GM23248 (cell line): Measurements from ENCODE around the gene SEMA5A. TPM values are rescaled to one million over a fixed set of nuclear protein-coding genes. Genes with fewer than 3 reads are reported as not detected.

Experiments
- DNase-seq: peaks from one replicate; pipeline ENCODE4 v3.0.0-alpha.2; 2015
- H2AFZ ChIP-seq: fragments of 200-600 bp; sonication (generic); 2 replicates; pipeline ENCODE4 v1.6.1; 2016; ENCODE audit warnings: antibody characterized with exemption
- H3F3A ChIP-seq: fragments of 200-600 bp; sonication (generic); 2 replicates; pipeline ENCODE4 v1.6.1; 2016; ENCODE audit warnings: mild to moderate bottlenecking, antibody characterized with exemption, mixed run types; ENCODE audit not compliant: insufficient read depth
- H3K27ac ChIP-seq: fragments of 200-600 bp; sonication (generic); 2 replicates; pipeline ENCODE4 v1.5.1; 2016; ENCODE audit warnings: mild to moderate bottlenecking
- H3K27me3 ChIP-seq: fragments of 200-600 bp; sonication (generic); replicated peaks from 2 replicates; pipeline ENCODE4 v1.6.1; 2016; ENCODE audit warnings: mild to moderate bottlenecking; ENCODE audit not compliant: insufficient read depth
- H3K36me3 ChIP-seq: fragments of 200-600 bp; sonication (generic); 2 replicates; pipeline ENCODE4 v1.6.1; 2016; ENCODE audit warnings: low read depth, mild to moderate bottlenecking
- H3K4me1 ChIP-seq: fragments of 200-600 bp; sonication (generic); 2 replicates; pipeline ENCODE4 v1.6.1; 2016; ENCODE audit warnings: mild to moderate bottlenecking; ENCODE audit not compliant: insufficient read depth
- H3K4me2 ChIP-seq: fragments of 200-600 bp; sonication (generic); one replicate; pipeline ENCODE4 v1.6.1; 2016; ENCODE audit warnings: mild to moderate bottlenecking; ENCODE audit not compliant: unreplicated experiment
- H3K4me3 ChIP-seq: fragments of 200-600 bp; sonication (generic); 2 replicates; pipeline ENCODE4 v1.5.1; 2016; ENCODE audit warnings: mild to moderate bottlenecking
- H3K79me2 ChIP-seq: fragments of 200-600 bp; sonication (generic); 2 replicates; pipeline ENCODE4 v1.6.1; 2016; ENCODE audit warnings: mild to moderate bottlenecking; ENCODE audit not compliant: insufficient read depth
- H3K9ac ChIP-seq: fragments of 200-600 bp; sonication (generic); 2 replicates; pipeline ENCODE4 v1.6.1; 2016; ENCODE audit warnings: mild to moderate bottlenecking
- H3K9me2 ChIP-seq: fragments of 200-600 bp; sonication (generic); 2 replicates; pipeline ENCODE4 v1.6.1; 2016; ENCODE audit warnings: mixed run types, mild to moderate bottlenecking, moderate library complexity; ENCODE audit not compliant: insufficient read depth
- H3K9me3 ChIP-seq: fragments of 200-600 bp; sonication (generic); one replicate; pipeline ENCODE4 v1.6.1; 2017; ENCODE audit warnings: low read depth
- H4K20me1 ChIP-seq: fragments of 200-600 bp; sonication (generic); 2 replicates; pipeline ENCODE4 v1.6.0; 2016; ENCODE audit not compliant: insufficient read depth
- EZH2 ChIP-seq: fragments of 200-600 bp; sonication (generic); IDR thresholded peaks from 2 replicates; pipeline ENCODE4 v1.6.1; 2018; ENCODE audit warnings: antibody characterized with exemption, mild to moderate bottlenecking; ENCODE audit not compliant: insufficient read depth, poor library complexity, severe bottlenecking
- EZH2phosphoT487 ChIP-seq: fragments of 200-600 bp; sonication (generic); IDR thresholded peaks from 2 replicates; pipeline ENCODE4 v1.6.1; 2018; ENCODE audit warnings: antibody characterized with exemption, moderate library complexity, mild to moderate bottlenecking, low read depth; ENCODE audit not compliant: insufficient read depth
- WGBS, 2 experiments: methylation state at CpG; one replicate each; pipeline ENCODE4 v1.1.6; 2015 to 2017; ENCODE audit warnings: low lambda C conversion rate in 2 of 2, low coverage in 1 of 2; ENCODE audit errors: missing lambda C conversion rate in 2 of 2; 5-methylcytosine and 5-hydroxymethylcytosine counted together
- in situ Hi-C: fragments of 300-500 bp; cut with MboI; formaldehyde crosslinking; loops from 2 replicates; pipeline ENCODE4 v1.15.0; 2020
- polyA plus RNA-seq: library from polyadenylated mRNA; unstranded; fragments of >200 nt; fragmentation: Nextera tagmentation; extraction: Ambion mirVana; gene quantifications from 2 replicates; pipeline ENCODE4 v1.2.1, GENCODE V29; 2016
- total RNA-seq: library from RNA; depleted of rRNA; stranded (reverse); fragments of >200 nt; shearing (Covaris generic); gene quantifications from 2 replicates; pipeline ENCODE4 v1.2.3, GENCODE V29; 2014

The SEMA5A gene
- total and polyA plus RNA-seq, 2 experiments from 2014 or later = 33.5 to 38.2 TPM

DNA sequence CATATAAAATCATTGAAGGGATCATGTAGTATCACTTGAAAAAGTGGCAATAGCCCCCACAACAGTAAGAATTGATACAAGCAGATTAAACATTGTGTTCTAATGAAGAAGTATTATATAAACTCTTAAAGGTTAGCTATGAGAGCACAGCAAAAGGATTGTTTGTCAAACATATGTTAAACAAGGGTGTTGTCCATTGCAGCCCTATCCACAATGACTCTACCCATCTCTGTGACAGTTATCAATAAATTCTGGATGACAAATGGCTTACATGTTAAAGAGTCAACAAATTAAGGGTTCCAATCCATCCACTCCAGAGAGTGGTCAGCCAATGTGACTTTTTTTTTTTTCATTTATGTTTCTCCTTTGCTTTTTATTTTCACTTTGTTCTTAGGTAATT is 238.7 kb downstream of the SEMA5A start:
- in situ Hi-C loops = no loop called here
- no peaks in the 10 kb centered on the region for H4K20me1 ChIP-seq
- no peak for TF ChIP-seq EZH2
- TF ChIP-seq EZH2phosphoT487 = no peak
- DNase-seq = no peak
- no peak overlapping the region for H3K4me2 ChIP-seq
- no peaks in the 10 kb centered on the region for H3K9me2 ChIP-seq
- H3F3A ChIP-seq = no peaks in the 10 kb centered on the region
- no peak overlapping the region for H3K27ac ChIP-seq
- no peaks in the 10 kb centered on the region for H3K36me3 ChIP-seq
- H3K9ac ChIP-seq = no peak overlapping the region
- H3K4me3 ChIP-seq = no peak overlapping the region
- no peaks in the 10 kb centered on the region for H3K4me1 ChIP-seq
- no peaks in the 10 kb centered on the region for H3K27me3 ChIP-seq
- H3K9me3 ChIP-seq = no peaks in the 10 kb centered on the region
- no peak overlapping the region for H2AFZ ChIP-seq
- no peaks in the 10 kb centered on the region for H3K79me2 ChIP-seq

- Histone ChIP-seq H3K9me2 (no peaks in the 10 kb centered on the region), H3F3A (0 out of 2 replicates have a peak, but pooled peaks cover 6% of the 10 kb centered on the region), H3K9ac (no peak overlapping the region), H3K79me2 (no peaks in the 10 kb centered on the region), H2AFZ (no peak overlapping the region), H3K9me3 (no peaks in the 10 kb centered on the region), H3K4me3 (no peak overlapping the region), H3K27ac (no peak overlapping the region), H3K27me3 (no peaks in the 10 kb centered on the region), H4K20me1 (no peaks in the 10 kb centered on the region), H3K4me1 (no peaks in the 10 kb centered on the region), H3K4me2 (no peak overlapping the region), H3K36me3 (no peaks in the 10 kb centered on the region)
- TF ChIP-seq EZH2phosphoT487 (no peak), EZH2 (no peak)
- DNase-seq = peak; percentile 18
- in situ Hi-C loops = no loop called here
- WGBS, 2 experiments = 82 to 83% methylated on average over 2 of the region's 2 CpGs
Measured at GRCh38 chr5:9302218-9302617, 243.7 kb downstream of the SEMA5A start.

GRCh38 chr5:9301200-9301599 is 244.7 kb downstream of the SEMA5A start:
- WGBS, 2 experiments = 44 to 52% methylated on average over 6 of the region's 6 CpGs
- Histone ChIP-seq H3K27me3 (no peaks in the 10 kb centered on the region), H3K4me1 (no peaks in the 10 kb centered on the region), H3K9ac (no peak overlapping the region), H4K20me1 (no peaks in the 10 kb centered on the region), H2AFZ (no peak overlapping the region), H3K9me3 (no peaks in the 10 kb centered on the region), H3K27ac (no peak overlapping the region), H3K79me2 (no peaks in the 10 kb centered on the region), H3K4me2 (no peak overlapping the region), H3K36me3 (no peaks in the 10 kb centered on the region), H3K9me2 (no peaks in the 10 kb centered on the region), H3K4me3 (no peak overlapping the region), H3F3A (0 out of 2 replicates have a peak, but pooled peaks cover 6% of the 10 kb centered on the region)
- in situ Hi-C loops = no loop called here
- TF ChIP-seq EZH2 = no peak
- no peak for TF ChIP-seq EZH2phosphoT487
- DNase-seq = peak; percentile 44

- no peak overlapping the region for H2AFZ ChIP-seq
- no peaks in the 10 kb centered on the region for H3K4me1 ChIP-seq
- H3K9me2 ChIP-seq = no peaks in the 10 kb centered on the region
- no peaks in the 10 kb centered on the region for H3K36me3 ChIP-seq
- no peaks in the 10 kb centered on the region for H3K27me3 ChIP-seq
- no peak overlapping the region for H3K9ac ChIP-seq
- 70 to 72% methylated on average over 4 of the region's 4 CpGs for WGBS, 2 experiments
- H3F3A ChIP-seq = 0 out of 2 replicates have a peak, but pooled peaks cover 6% of the 10 kb centered on the region
- H3K79me2 ChIP-seq = no peaks in the 10 kb centered on the region
- H3K4me2 ChIP-seq = no peak overlapping the region
- H3K4me3 ChIP-seq = no peak overlapping the region
- H4K20me1 ChIP-seq = no peaks in the 10 kb centered on the region
- in situ Hi-C loops = no loop called here
- no peak overlapping the region for H3K27ac ChIP-seq
- no peak for DNase-seq
- H3K9me3 ChIP-seq = no peaks in the 10 kb centered on the region
- no peak for TF ChIP-seq EZH2phosphoT487
- TF ChIP-seq EZH2 = no peak
Measured at GRCh38 chr5:9297134-9297533, 248.7 kb downstream of the SEMA5A start.

- TF ChIP-seq EZH2 (no peak), EZH2phosphoT487 (no peak)
- no peaks in the 10 kb centered on the region for H3K27me3 ChIP-seq
- 72 to 87% methylated on average over 1 of the region's 1 CpG for WGBS, 2 experiments
Measured at GRCh38 chr5:9295466-9295801, 250.4 kb downstream of the SEMA5A start.

More at GRCh38 chr5:9295466-9295801, 250.4 kb downstream of the SEMA5A start:
- in situ Hi-C loops = no loop called here
- H3F3A ChIP-seq = no peaks in the 10 kb centered on the region
- no peak overlapping the region for H2AFZ ChIP-seq
- no peaks in the 10 kb centered on the region for H3K9me3 ChIP-seq
- H3K79me2 ChIP-seq = no peaks in the 10 kb centered on the region
- H3K9ac ChIP-seq = no peak overlapping the region
- DNase-seq = no peak
- no peaks in the 10 kb centered on the region for H4K20me1 ChIP-seq
- no peaks in the 10 kb centered on the region for H3K36me3 ChIP-seq
- H3K4me1 ChIP-seq = no peaks in the 10 kb centered on the region
- no peak overlapping the region for H3K4me2 ChIP-seq
- no peak overlapping the region for H3K4me3 ChIP-seq
- H3K27ac ChIP-seq = no peak overlapping the region
- H3K9me2 ChIP-seq = no peaks in the 10 kb centered on the region
